GM23338 (cell line): ENCODE data around the gene TBC1D32. TPM values are rescaled to one million over a fixed set of nuclear protein-coding genes. Genes with fewer than 3 reads are reported as not detected.
A peak's percentile ranks its signal among the peaks of the same experiment; 100 is the strongest.
"Not testable (repeated sequence)": the region's sequence is repeated elsewhere in the genome, so short reads cannot be mapped to it uniquely, and the experiment has no call there.

ENCODE experiments used
- ATAC-seq: fragments of 200-7000 bp; cut with Tn5 transposase; 3 replicates; pipeline ENCODE4 v1.9.1; 2020
- DNase-seq: peaks from one replicate; pipeline ENCODE4 v3.0.0-alpha.2; 2015; ENCODE audit warnings: low spot score
- H2AFZ ChIP-seq: fragments of 200-600 bp; sonication (generic); 2 replicates; pipeline ENCODE4 v1.8.0; 2016; ENCODE audit warnings: antibody characterized with exemption, mild to moderate bottlenecking, moderate library complexity
- H3F3A ChIP-seq: fragments of 200-600 bp; sonication (generic); replicated peaks from 2 replicates; pipeline ENCODE4 v1.8.0; 2017; ENCODE audit warnings: antibody characterized with exemption, mixed run types, low read depth
- H3K27ac ChIP-seq: fragments of 200-600 bp; sonication (generic); 2 replicates; pipeline ENCODE4 v1.6.1; 2016; ENCODE audit warnings: low read depth
- H3K27me3 ChIP-seq: fragments of 200-600 bp; sonication (generic); 2 replicates; pipeline ENCODE4 v1.8.0; 2016; ENCODE audit warnings: mild to moderate bottlenecking, mixed run types, moderate library complexity; ENCODE audit not compliant: insufficient read depth
- H3K36me3 ChIP-seq: fragments of 200-600 bp; sonication (generic); 2 replicates; pipeline ENCODE4 v1.8.0; 2016; ENCODE audit warnings: mild to moderate bottlenecking; ENCODE audit not compliant: insufficient read depth
- H3K4me1 ChIP-seq: fragments of 200-600 bp; sonication (generic); 2 replicates; pipeline ENCODE4 v1.8.0; 2016; ENCODE audit warnings: mild to moderate bottlenecking, moderate library complexity; ENCODE audit not compliant: insufficient read depth
- H3K4me2 ChIP-seq: fragments of 200-600 bp; sonication (generic); 2 replicates; pipeline ENCODE4 v1.7.1; 2017; ENCODE audit warnings: mixed run types
- H3K4me3 ChIP-seq: fragments of 200-600 bp; sonication (generic); 2 replicates; pipeline ENCODE4 v1.6.1; 2016; ENCODE audit warnings: mixed run types
- H3K79me2 ChIP-seq: fragments of 200-600 bp; sonication (generic); replicated peaks from 2 replicates; pipeline ENCODE4 v1.8.0; 2017; ENCODE audit warnings: mild to moderate bottlenecking; ENCODE audit not compliant: insufficient read depth
- H3K9me2 ChIP-seq: fragments of 200-600 bp; sonication (generic); 2 replicates; pipeline ENCODE4 v1.8.0; 2017; ENCODE audit not compliant: insufficient read depth
- H4K20me1 ChIP-seq: fragments of 200-600 bp; sonication (generic); replicated peaks from 2 replicates; pipeline ENCODE4 v1.8.0; 2017; ENCODE audit warnings: mild to moderate bottlenecking; ENCODE audit not compliant: insufficient read depth
- H3K27ac Mint-ChIP-seq: 2 replicates; pipeline ENCODE4 v1.8.0; 2020; ENCODE audit warnings: inconsistent platforms, mild to moderate bottlenecking, moderate library complexity, mixed read lengths
- H3K27me3 Mint-ChIP-seq: 3 replicates; pipeline ENCODE4 v1.8.0; 2022; ENCODE audit warnings: low read depth, mild to moderate bottlenecking, moderate library complexity, mixed read lengths, inconsistent platforms; ENCODE audit not compliant: insufficient read depth, poor library complexity
- H3K36me3 Mint-ChIP-seq: 3 replicates; pipeline ENCODE4 v1.8.0; 2021; ENCODE audit warnings: low read depth, mild to moderate bottlenecking, inconsistent platforms, moderate library complexity, mixed read lengths
- H3K4me1 Mint-ChIP-seq: 3 replicates; pipeline ENCODE4 v1.8.0; 2020; ENCODE audit warnings: mild to moderate bottlenecking, inconsistent platforms, mixed read lengths
- H3K4me3 Mint-ChIP-seq: 3 replicates; pipeline ENCODE4 v1.8.0; 2021; ENCODE audit warnings: moderate library complexity, mild to moderate bottlenecking, inconsistent platforms, mixed read lengths
- H3K9me3 Mint-ChIP-seq: 3 replicates; pipeline ENCODE4 v1.8.0; 2020; ENCODE audit warnings: moderate library complexity, mild to moderate bottlenecking, inconsistent platforms, mixed read lengths
- EZH2 ChIP-seq: fragments of 200-600 bp; sonication (generic); IDR thresholded peaks from one replicate; pipeline ENCODE4 v1.8.0; 2017; ENCODE audit warnings: antibody characterized with exemption, mild to moderate bottlenecking, low read depth; ENCODE audit not compliant: unreplicated experiment
- JUNB ChIP-seq: IDR thresholded peaks from one replicate; pipeline ENCODE4 v1.6.1; 2016; ENCODE audit warnings: antibody characterized with exemption; ENCODE audit not compliant: unreplicated experiment
- POLR2AphosphoS5 ChIP-seq: IDR thresholded peaks from 2 replicates; pipeline ENCODE4 v1.6.1; 2016; ENCODE audit warnings: antibody characterized with exemption, low read depth
- ZNF114 ChIP-seq: fragments of 250-450 bp; sonication (Bioruptor Pico); IDR thresholded peaks from 2 replicates; pipeline ENCODE4 v1.5.0; 2020; ENCODE audit warnings: mild to moderate bottlenecking, moderate library complexity
- polyA plus RNA-seq: library from polyadenylated mRNA; unstranded; fragments of >200 nt; fragmentation: Nextera tagmentation; extraction: Ambion mirVana; gene quantifications from 2 replicates; pipeline ENCODE4 v1.2.1, GENCODE V29; 2016
- total RNA-seq: library from RNA; depleted of rRNA; stranded (reverse); fragments of >200 nt; shearing (Covaris generic); gene quantifications from 2 replicates; pipeline ENCODE4 v1.2.3, GENCODE V29; 2014
- TF ChIP-seq, protein P1 (sequence below), 2 experiments: fragments of 200-600 bp in 1 of 2; sonication (generic) in 1 of 2; conservative IDR thresholded peaks; 2 replicates each; pipeline versions ENCODE4 v1.5.1 to v1.6.1; 2016 to 2017; ENCODE audit warnings: antibody characterized with exemption in 2 of 2, low read depth in 2 of 2, mild to moderate bottlenecking in 2 of 2, moderate library complexity in 1 of 2
- TF ChIP-seq, protein P2 (sequence below): IDR thresholded peaks from 2 replicates; pipeline ENCODE4 v1.6.1; 2016; ENCODE audit warnings: antibody characterized with exemption

Gene TBC1D32
- total and polyA plus RNA-seq, 2 experiments from 2014 or later, result 8.9 to 10.4 TPM

DNA sequence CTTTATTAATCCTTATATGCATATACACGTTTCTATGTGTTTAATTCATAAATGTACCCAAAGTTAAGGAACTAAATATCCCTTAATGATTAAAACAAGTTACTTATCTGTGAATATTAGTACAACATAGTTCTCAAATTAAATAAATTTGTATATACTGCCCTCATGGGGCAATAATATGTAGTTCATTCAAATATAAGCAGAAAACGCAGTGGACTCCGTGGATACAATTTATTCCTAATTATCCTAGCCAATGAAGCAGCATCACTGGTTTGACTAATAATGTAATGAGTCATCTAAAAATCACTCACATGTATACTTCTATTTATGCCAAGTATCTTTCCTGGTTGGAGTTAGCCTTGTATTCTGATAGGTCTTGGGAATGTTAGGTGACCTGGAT, 111.6 kb downstream of the TBC1D32 start:
- Histone ChIP-seq H3K4me3 (no peak overlapping the region), H2AFZ (no peak overlapping the region), H4K20me1 (no peaks in the 10 kb centered on the region), H3F3A (no peaks in the 10 kb centered on the region), H3K27ac (no peak overlapping the region), H3K79me2 (no peaks in the 10 kb centered on the region), H3K4me2 (no peak overlapping the region), H3K36me3 (no peaks in the 10 kb centered on the region), H3K4me1 (no peaks in the 10 kb centered on the region), H3K27me3 (no peaks in the 10 kb centered on the region), H3K9me2 (no peaks in the 10 kb centered on the region)
- peaks cover 13% of the 10 kb centered on the region for H3K36me3 Mint-ChIP-seq
- H3K27ac Mint-ChIP-seq, result no peak overlapping the region
- peaks cover 9% of the 10 kb centered on the region for H3K9me3 Mint-ChIP-seq
- no peaks in the 10 kb centered on the region for H3K4me1 Mint-ChIP-seq
- no peaks in the 10 kb centered on the region for H3K27me3 Mint-ChIP-seq
- no peak for TF ChIP-seq ZNF114
- TF ChIP-seq, protein P1, sequence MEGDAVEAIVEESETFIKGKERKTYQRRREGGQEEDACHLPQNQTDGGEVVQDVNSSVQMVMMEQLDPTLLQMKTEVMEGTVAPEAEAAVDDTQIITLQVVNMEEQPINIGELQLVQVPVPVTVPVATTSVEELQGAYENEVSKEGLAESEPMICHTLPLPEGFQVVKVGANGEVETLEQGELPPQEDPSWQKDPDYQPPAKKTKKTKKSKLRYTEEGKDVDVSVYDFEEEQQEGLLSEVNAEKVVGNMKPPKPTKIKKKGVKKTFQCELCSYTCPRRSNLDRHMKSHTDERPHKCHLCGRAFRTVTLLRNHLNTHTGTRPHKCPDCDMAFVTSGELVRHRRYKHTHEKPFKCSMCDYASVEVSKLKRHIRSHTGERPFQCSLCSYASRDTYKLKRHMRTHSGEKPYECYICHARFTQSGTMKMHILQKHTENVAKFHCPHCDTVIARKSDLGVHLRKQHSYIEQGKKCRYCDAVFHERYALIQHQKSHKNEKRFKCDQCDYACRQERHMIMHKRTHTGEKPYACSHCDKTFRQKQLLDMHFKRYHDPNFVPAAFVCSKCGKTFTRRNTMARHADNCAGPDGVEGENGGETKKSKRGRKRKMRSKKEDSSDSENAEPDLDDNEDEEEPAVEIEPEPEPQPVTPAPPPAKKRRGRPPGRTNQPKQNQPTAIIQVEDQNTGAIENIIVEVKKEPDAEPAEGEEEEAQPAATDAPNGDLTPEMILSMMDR (conservative IDR thresholded peaks at IDR 0.05; ENCODE audit: low read depth in 2 of 2), result peak in 1 of 2 experiments; percentile 46; a peak in 3 of 4 replicates
- DNase-seq, result peak; percentile 10
- no peak overlapping the region for H3K4me3 Mint-ChIP-seq
- ATAC-seq, result no peak

- Mint-ChIP-seq H3K36me3 (peaks cover 56% of the 10 kb centered on the region), H3K9me3 (peaks cover 44% of the 10 kb centered on the region), H3K27me3 (peaks cover 4% of the 10 kb centered on the region), H3K27ac (no peak overlapping the region), H3K4me1 (no peaks in the 10 kb centered on the region), H3K4me3 (no peak overlapping the region)
- no peak for TF ChIP-seq POLR2AphosphoS5
- TF ChIP-seq JUNB, result no peak
- TF ChIP-seq, protein P2, sequence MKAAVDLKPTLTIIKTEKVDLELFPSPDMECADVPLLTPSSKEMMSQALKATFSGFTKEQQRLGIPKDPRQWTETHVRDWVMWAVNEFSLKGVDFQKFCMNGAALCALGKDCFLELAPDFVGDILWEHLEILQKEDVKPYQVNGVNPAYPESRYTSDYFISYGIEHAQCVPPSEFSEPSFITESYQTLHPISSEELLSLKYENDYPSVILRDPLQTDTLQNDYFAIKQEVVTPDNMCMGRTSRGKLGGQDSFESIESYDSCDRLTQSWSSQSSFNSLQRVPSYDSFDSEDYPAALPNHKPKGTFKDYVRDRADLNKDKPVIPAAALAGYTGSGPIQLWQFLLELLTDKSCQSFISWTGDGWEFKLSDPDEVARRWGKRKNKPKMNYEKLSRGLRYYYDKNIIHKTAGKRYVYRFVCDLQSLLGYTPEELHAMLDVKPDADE, result no peak
- TF ChIP-seq EZH2, result no peak
- H3K79me2 ChIP-seq, result 0 out of 2 replicates have a peak, but pooled peaks cover 2% of the 10 kb centered on the region
- no peak overlapping the region for H3K4me2 ChIP-seq
- no peak overlapping the region for H3K27ac ChIP-seq
- no peaks in the 10 kb centered on the region for H3K9me2 ChIP-seq
- H4K20me1 ChIP-seq, result no peaks in the 10 kb centered on the region
- no peaks in the 10 kb centered on the region for H3F3A ChIP-seq
- no peak overlapping the region for H3K4me3 ChIP-seq
- no peaks in the 10 kb centered on the region for H3K27me3 ChIP-seq
- H2AFZ ChIP-seq, result no peak overlapping the region
- H3K36me3 ChIP-seq, result no peaks in the 10 kb centered on the region; the same call in 1 of the 2 replicates
- no peaks in the 10 kb centered on the region for H3K4me1 ChIP-seq
- DNase-seq (no peak), ATAC-seq (no peak)
Observed at GRCh38 chr6:121216928-121217327, 117.4 kb downstream of the TBC1D32 start.

DNA sequence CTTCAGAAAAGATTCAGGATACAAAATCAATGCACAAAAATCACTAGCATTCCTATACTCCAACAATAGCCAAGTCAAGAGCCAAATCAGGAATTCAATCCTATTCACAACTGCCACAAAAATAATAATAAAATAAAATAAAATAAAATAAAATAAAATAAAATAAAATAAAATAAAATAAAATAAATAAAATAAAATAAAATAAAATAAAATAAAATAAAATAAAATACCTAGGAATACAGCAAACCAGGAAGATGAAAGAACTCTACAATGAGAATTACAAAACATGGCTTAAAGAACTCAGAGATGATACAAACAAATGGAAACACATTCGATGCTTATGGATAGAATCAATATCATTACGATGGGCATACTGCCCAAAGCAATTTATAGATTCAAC, 120.9 kb downstream of the TBC1D32 start:
- not testable (repeated sequence) for DNase-seq, H3K36me3 ChIP-seq, H3K9me2 ChIP-seq, H3F3A ChIP-seq, H3K27ac Mint-ChIP-seq, H3K4me3 ChIP-seq, H3K4me2 ChIP-seq, H3K4me1 Mint-ChIP-seq, H3K79me2 ChIP-seq, H3K4me3 Mint-ChIP-seq, H3K27me3 Mint-ChIP-seq, ATAC-seq, H3K27me3 ChIP-seq, H4K20me1 ChIP-seq, H3K4me1 ChIP-seq, H3K27ac ChIP-seq, H2AFZ ChIP-seq
- Mint-ChIP-seq H3K36me3 (peaks cover 53% of the 10 kb centered on the region), H3K9me3 (peaks cover 40% of the 10 kb centered on the region)
